HG03457 (cell line): Measurements from ENCODE around the gene ACKR2.
"Not testable (repeated sequence)": the region's sequence is repeated elsewhere in the genome, so short reads cannot be mapped to it uniquely, and the experiment has no call there.

ENCODE experiments used
- ATAC-seq: cut with Tn5 transposase; IDR thresholded peaks from one replicate; pipeline ENCODE4 v1.9.1; 2021; ENCODE audit warnings: moderate number of reproducible peaks; ENCODE audit not compliant: unreplicated experiment

ACKR2 gene

GRCh38 chr3:42855219-42855546 lies 45.9 kb downstream of the ACKR2 start:
- no peak for ATAC-seq

GRCh38 chr3:42855547-42856380 lies 46.5 kb downstream of the ACKR2 start:
- no peak for ATAC-seq

GRCh38 chr3:42856544-42856943 lies 47.3 kb downstream of the ACKR2 start:
- no peak for ATAC-seq

GRCh38 chr3:42864321-42864950 lies 55.2 kb downstream of the ACKR2 start:
- no peak for ATAC-seq

- no peak for ATAC-seq
Observed at GRCh38 chr3:42865256-42865655, 56.0 kb downstream of the ACKR2 start.

- no peak for ATAC-seq
Observed at GRCh38 chr3:42867138-42867537, 57.9 kb downstream of the ACKR2 start.

GRCh38 chr3:42868841-42869240 lies 59.6 kb downstream of the ACKR2 start:
- ATAC-seq, result no peak

- ATAC-seq, result no peak
Observed at GRCh38 chr3:42871592-42872196, 62.4 kb downstream of the ACKR2 start.

GRCh38 chr3:42872718-42873117 lies 63.5 kb downstream of the ACKR2 start:
- no peak for ATAC-seq

GRCh38 chr3:42873221-42873982 lies 64.2 kb downstream of the ACKR2 start:
- no peak for ATAC-seq

- ATAC-seq, result no peak
Observed at GRCh38 chr3:42874749-42875148, 65.5 kb downstream of the ACKR2 start.

GRCh38 chr3:42875325-42876151 lies 66.3 kb downstream of the ACKR2 start, which contains the start of gene CYP8B1:
Gene CYP8B1, minus strand, starts transcription at chr3:42875879. Its CDS starts 63 bp downstream, at chr3:42875816.
- no peak for ATAC-seq

- ATAC-seq, result no peak
Observed at GRCh38 chr3:42876401-42876800, 67.2 kb downstream of the ACKR2 start.

- ATAC-seq, result no peak
Observed at GRCh38 chr3:42876940-42877720, 67.9 kb downstream of the ACKR2 start.

GRCh38 chr3:42877881-42878280 lies 68.6 kb downstream of the ACKR2 start:
- no peak for ATAC-seq

GRCh38 chr3:42880183-42880582 lies 70.9 kb downstream of the ACKR2 start:
- ATAC-seq, result no peak

- peak; percentile 92 for ATAC-seq
Observed at GRCh38 chr3:42880601-42881451, 71.6 kb downstream of the ACKR2 start.

- not testable (repeated sequence) for ATAC-seq
Observed at GRCh38 chr3:42883251-42883930, 74.1 kb downstream of the ACKR2 start.
